Measurements from ENCODE around the gene CACNA1S. TPM values are rescaled to one million over a fixed set of nuclear protein-coding genes. Genes with fewer than 3 reads are reported as not detected.

CACNA1S gene
- polyA plus RNA-seq, 1 of the 3 experiments (the other 2 are of a cell fraction), result not detected

DNA sequence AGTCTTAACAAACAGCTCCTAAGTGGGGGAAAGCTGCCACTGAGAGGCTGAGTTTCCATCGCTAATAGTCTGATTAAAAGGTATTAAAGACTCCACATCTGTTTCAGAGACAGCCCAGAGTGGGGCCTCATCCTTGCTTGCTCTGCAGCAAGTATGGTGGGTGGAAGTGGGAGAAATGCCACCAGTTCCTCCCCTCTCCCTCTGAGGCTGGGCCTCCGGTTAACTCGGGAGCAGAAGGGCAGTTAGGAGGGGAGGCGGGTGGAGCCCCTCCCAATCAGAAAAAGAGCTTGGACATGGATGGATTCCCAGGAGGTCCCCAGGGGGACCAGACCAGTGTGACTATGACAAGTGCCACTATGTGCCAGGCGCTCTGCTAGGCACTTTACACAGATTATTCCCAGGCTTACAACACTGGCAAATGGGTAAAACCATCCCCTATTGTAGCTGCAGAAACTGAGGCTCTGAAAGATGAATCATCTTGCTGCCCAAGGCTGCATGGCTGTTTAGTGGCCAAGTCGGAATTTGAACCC lies 26.1 kb upstream of the CACNA1S start:
- 97% methylated on average over 4 of the region's 6 CpGs for WGBS (ENCODE audit: low lambda C conversion rate)
- peaks cover 19 to 25% of the 10 kb centered on the region in 2 experiments; a peak in 2 of 4 replicates for H3K4me1 ChIP-seq (ENCODE audit: control insufficient read depth in 1 of 2, insufficient read depth in 2 of 2, low read depth in 1 of 2, low read length in 1 of 2)
- H3K9ac ChIP-seq, result no peak overlapping the region
- H3K9me3 ChIP-seq, result no peaks in the 10 kb centered on the region
- H3K27ac ChIP-seq (ENCODE audit: low read depth in 2 of 2, low read length in 1 of 2), result peak overlapping the region in 1 of 2 experiments; percentile 76; a peak in 1 of 4 replicates
- no peaks in the 10 kb centered on the region for H3K79me2 ChIP-seq (ENCODE audit: insufficient read depth)
- H3F3A ChIP-seq (replicated peaks; ENCODE audit: insufficient read depth), result peaks cover 19% of the 10 kb centered on the region
- CTCF ChIA-PET, result interaction anchor here (0.8 to 1.3 kb wide), 4 partner anchors 14 to 374 kb away, joined by 3 to 4 read pairs (median 3); partner anchors contain the start of gene TMEM9
- H3K4me2 ChIP-seq, result peak overlapping the region; percentile 44; the same call in 1 of the 2 replicates
- peaks cover 11 to 75% of the 10 kb centered on the region in 2 experiments for H3K36me3 ChIP-seq (replicated peaks in 1 of 2; ENCODE audit: control insufficient read depth in 1 of 2, insufficient read depth in 2 of 2, low read length in 1 of 2)
- H3K4me3 ChIP-seq (ENCODE audit: low read depth in 2 of 2, low read length in 1 of 2), result no peak overlapping the region
- POLR2A ChIA-PET, result interaction anchor here (0.9 kb wide), 1 partner anchor 16 kb away, joined by 3 read pairs; the partner anchor contains the start of gene TMEM9
- TF ChIP-seq, protein P1, sequence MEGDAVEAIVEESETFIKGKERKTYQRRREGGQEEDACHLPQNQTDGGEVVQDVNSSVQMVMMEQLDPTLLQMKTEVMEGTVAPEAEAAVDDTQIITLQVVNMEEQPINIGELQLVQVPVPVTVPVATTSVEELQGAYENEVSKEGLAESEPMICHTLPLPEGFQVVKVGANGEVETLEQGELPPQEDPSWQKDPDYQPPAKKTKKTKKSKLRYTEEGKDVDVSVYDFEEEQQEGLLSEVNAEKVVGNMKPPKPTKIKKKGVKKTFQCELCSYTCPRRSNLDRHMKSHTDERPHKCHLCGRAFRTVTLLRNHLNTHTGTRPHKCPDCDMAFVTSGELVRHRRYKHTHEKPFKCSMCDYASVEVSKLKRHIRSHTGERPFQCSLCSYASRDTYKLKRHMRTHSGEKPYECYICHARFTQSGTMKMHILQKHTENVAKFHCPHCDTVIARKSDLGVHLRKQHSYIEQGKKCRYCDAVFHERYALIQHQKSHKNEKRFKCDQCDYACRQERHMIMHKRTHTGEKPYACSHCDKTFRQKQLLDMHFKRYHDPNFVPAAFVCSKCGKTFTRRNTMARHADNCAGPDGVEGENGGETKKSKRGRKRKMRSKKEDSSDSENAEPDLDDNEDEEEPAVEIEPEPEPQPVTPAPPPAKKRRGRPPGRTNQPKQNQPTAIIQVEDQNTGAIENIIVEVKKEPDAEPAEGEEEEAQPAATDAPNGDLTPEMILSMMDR (IDR thresholded peaks at IDR 0.05), result no peak
- TF ChIP-seq FOXM1 (IDR thresholded peaks at IDR 0.05; ENCODE audit: low read depth) (no peak), GATA2 (CRISPR knock-in tag; IDR thresholded peaks at IDR 0.05) (no peak), FOXJ3 (CRISPR knock-in tag; IDR thresholded peaks at IDR 0.05) (no peak), FOSL2 (IDR thresholded peaks at IDR 0.05; ENCODE audit: borderline replicate concordance, low read depth) (no peak), MXI1 (IDR thresholded peaks at IDR 0.05; ENCODE audit: low read depth, low read length) (no peak), POLR2AphosphoS5 (IDR thresholded peaks at IDR 0.05; ENCODE audit: low read depth, low read length) (no peak), TCF12 (IDR thresholded peaks at IDR 0.05) (no peak), MAX (IDR thresholded peaks at IDR 0.05; ENCODE audit: low read depth) (no peak), EZH2phosphoT487 (IDR thresholded peaks at IDR 0.05; ENCODE audit: borderline replicate concordance, low read depth) (no peak), RXRA (IDR thresholded peaks at IDR 0.05; ENCODE audit: borderline replicate concordance, low read depth) (no peak)
- TF ChIP-seq, protein P2, sequence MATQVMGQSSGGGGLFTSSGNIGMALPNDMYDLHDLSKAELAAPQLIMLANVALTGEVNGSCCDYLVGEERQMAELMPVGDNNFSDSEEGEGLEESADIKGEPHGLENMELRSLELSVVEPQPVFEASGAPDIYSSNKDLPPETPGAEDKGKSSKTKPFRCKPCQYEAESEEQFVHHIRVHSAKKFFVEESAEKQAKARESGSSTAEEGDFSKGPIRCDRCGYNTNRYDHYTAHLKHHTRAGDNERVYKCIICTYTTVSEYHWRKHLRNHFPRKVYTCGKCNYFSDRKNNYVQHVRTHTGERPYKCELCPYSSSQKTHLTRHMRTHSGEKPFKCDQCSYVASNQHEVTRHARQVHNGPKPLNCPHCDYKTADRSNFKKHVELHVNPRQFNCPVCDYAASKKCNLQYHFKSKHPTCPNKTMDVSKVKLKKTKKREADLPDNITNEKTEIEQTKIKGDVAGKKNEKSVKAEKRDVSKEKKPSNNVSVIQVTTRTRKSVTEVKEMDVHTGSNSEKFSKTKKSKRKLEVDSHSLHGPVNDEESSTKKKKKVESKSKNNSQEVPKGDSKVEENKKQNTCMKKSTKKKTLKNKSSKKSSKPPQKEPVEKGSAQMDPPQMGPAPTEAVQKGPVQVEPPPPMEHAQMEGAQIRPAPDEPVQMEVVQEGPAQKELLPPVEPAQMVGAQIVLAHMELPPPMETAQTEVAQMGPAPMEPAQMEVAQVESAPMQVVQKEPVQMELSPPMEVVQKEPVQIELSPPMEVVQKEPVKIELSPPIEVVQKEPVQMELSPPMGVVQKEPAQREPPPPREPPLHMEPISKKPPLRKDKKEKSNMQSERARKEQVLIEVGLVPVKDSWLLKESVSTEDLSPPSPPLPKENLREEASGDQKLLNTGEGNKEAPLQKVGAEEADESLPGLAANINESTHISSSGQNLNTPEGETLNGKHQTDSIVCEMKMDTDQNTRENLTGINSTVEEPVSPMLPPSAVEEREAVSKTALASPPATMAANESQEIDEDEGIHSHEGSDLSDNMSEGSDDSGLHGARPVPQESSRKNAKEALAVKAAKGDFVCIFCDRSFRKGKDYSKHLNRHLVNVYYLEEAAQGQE (IDR thresholded peaks at IDR 0.05; ENCODE audit: low read depth, low read length), result no peak
- TF ChIP-seq, protein P3, sequence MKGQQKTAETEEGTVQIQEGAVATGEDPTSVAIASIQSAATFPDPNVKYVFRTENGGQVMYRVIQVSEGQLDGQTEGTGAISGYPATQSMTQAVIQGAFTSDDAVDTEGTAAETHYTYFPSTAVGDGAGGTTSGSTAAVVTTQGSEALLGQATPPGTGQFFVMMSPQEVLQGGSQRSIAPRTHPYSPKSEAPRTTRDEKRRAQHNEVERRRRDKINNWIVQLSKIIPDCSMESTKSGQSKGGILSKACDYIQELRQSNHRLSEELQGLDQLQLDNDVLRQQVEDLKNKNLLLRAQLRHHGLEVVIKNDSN (IDR thresholded peaks at IDR 0.05; ENCODE audit: borderline replicate concordance, low read depth), result no peak
- H3K27me3 ChIP-seq (ENCODE audit: insufficient read depth), result no peaks in the 10 kb centered on the region
- H2AFZ ChIP-seq (ENCODE audit: low read depth), result no peak overlapping the region
- no peaks in the 10 kb centered on the region for H3K9me2 ChIP-seq
- DNase-seq, result no peak
- peaks cover 9% of the 10 kb centered on the region; the same call in 1 of the 2 replicates for H4K20me1 ChIP-seq (ENCODE audit: insufficient read depth)

Data from SK-N-SH (cell line).